ENCODE results near the gene CAB39. TPM values are rescaled to one million over a fixed set of nuclear protein-coding genes. Genes with fewer than 3 reads are reported as not detected.

Gene CAB39
- polyA plus RNA-seq, 1 donor from 2014 or later: 118 TPM

- H3K4me2 ChIP-seq (ENCODE audit: low read length): no peak overlapping the region
- no peak overlapping the region for H2AFZ ChIP-seq (ENCODE audit: low read depth, low read length)
- no peaks in the 10 kb centered on the region for H3K9me3 ChIP-seq (ENCODE audit: low read length)
- no peaks in the 10 kb centered on the region for H3K9me2 ChIP-seq (ENCODE audit: insufficient read depth, low read length)
- H3K27me3 ChIP-seq (ENCODE audit: insufficient read depth, low read depth, low read length): no peaks in the 10 kb centered on the region
- H3F3A ChIP-seq (ENCODE audit: insufficient read depth, low read length, poor library complexity, severe bottlenecking): no peaks in the 10 kb centered on the region
- no peak overlapping the region for H3K9ac ChIP-seq (ENCODE audit: low read length)
- H3K4me3 ChIP-seq (ENCODE audit: low read length): no peak overlapping the region
- no peaks in the 10 kb centered on the region for H4K20me1 ChIP-seq (ENCODE audit: insufficient read depth)
- H3K27ac ChIP-seq (ENCODE audit: low read length): no peak overlapping the region
- no peaks in the 10 kb centered on the region for H3K79me2 ChIP-seq (replicated peaks; ENCODE audit: insufficient read depth, low read length)
- peaks cover 4% of the 10 kb centered on the region for H3K36me3 ChIP-seq (ENCODE audit: insufficient read depth, low read length)
- TF ChIP-seq EZH2 (IDR thresholded peaks at IDR 0.05; ENCODE audit: borderline replicate concordance, insufficient read depth, low read length, poor library complexity, severe bottlenecking) (no peak), POLR2AphosphoS5 (IDR thresholded peaks at IDR 0.05) (no peak), MXI1 (conservative IDR thresholded peaks at IDR 0.05; ENCODE audit: poor library complexity, severe bottlenecking) (no peak)
- TF ChIP-seq, protein P1, sequence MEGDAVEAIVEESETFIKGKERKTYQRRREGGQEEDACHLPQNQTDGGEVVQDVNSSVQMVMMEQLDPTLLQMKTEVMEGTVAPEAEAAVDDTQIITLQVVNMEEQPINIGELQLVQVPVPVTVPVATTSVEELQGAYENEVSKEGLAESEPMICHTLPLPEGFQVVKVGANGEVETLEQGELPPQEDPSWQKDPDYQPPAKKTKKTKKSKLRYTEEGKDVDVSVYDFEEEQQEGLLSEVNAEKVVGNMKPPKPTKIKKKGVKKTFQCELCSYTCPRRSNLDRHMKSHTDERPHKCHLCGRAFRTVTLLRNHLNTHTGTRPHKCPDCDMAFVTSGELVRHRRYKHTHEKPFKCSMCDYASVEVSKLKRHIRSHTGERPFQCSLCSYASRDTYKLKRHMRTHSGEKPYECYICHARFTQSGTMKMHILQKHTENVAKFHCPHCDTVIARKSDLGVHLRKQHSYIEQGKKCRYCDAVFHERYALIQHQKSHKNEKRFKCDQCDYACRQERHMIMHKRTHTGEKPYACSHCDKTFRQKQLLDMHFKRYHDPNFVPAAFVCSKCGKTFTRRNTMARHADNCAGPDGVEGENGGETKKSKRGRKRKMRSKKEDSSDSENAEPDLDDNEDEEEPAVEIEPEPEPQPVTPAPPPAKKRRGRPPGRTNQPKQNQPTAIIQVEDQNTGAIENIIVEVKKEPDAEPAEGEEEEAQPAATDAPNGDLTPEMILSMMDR (IDR thresholded peaks at IDR 0.05; ENCODE audit: poor library complexity, severe bottlenecking): no peak
These were observed 83.2 kb downstream of the CAB39 start for GRCh38 chr2:230795856-230796255.

DNA sequence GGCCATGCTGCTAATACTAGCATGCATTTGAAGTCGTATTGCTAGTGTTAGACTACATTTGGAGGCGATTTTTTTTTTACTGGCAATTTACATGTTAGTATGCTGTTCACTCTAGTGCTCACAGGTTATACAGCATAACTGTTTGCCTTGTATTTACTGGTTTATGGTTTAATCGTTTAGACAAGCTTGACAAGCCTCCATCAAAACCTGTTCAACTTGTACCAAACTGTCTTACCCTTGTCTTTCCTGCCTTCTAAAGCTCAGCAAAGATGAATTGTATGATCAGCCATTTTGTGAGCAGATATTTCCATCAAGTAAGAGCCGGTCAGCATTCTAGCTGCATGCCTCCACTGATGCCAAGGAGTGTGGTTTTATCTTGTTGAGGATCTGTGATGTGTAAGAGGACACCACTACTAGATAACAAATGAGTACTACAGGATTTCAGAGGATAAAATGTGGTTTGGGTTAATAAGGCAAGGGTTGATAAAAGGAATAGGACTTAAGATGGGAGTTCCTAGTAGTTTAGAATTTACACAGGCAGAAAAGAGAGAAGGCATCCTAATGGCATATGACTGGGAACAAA, 83.7 kb downstream of the CAB39 start:
- Histone ChIP-seq H3K36me3 (ENCODE audit: insufficient read depth, low read length) (no peaks in the 10 kb centered on the region), H4K20me1 (ENCODE audit: insufficient read depth) (no peaks in the 10 kb centered on the region), H3K79me2 (replicated peaks; ENCODE audit: insufficient read depth, low read length) (no peaks in the 10 kb centered on the region), H3K27ac (ENCODE audit: low read length) (no peak overlapping the region), H3K9me3 (ENCODE audit: low read length) (no peaks in the 10 kb centered on the region), H3K9ac (ENCODE audit: low read length) (no peak overlapping the region), H3K9me2 (ENCODE audit: insufficient read depth, low read length) (no peaks in the 10 kb centered on the region), H2AFZ (ENCODE audit: low read depth, low read length) (no peak overlapping the region), H3F3A (ENCODE audit: insufficient read depth, low read length, poor library complexity, severe bottlenecking) (no peaks in the 10 kb centered on the region), H3K4me2 (ENCODE audit: low read length) (no peak overlapping the region), H3K4me3 (ENCODE audit: low read length) (no peak overlapping the region), H3K27me3 (ENCODE audit: insufficient read depth, low read depth, low read length) (no peaks in the 10 kb centered on the region)
- TF ChIP-seq SMC3 (conservative IDR thresholded peaks at IDR 0.05; ENCODE audit: poor library complexity) (no peak), MXI1 (conservative IDR thresholded peaks at IDR 0.05; ENCODE audit: poor library complexity, severe bottlenecking) (no peak), EZH2 (IDR thresholded peaks at IDR 0.05; ENCODE audit: borderline replicate concordance, insufficient read depth, low read length, poor library complexity, severe bottlenecking) (no peak), TAF1 (IDR thresholded peaks at IDR 0.05; ENCODE audit: low read depth) (no peak), POLR2AphosphoS5 (IDR thresholded peaks at IDR 0.05) (no peak), RAD21 (conservative IDR thresholded peaks at IDR 0.05) (no peak), EP300 (conservative IDR thresholded peaks at IDR 0.05; ENCODE audit: poor library complexity, severe bottlenecking) (no peak)
- TF ChIP-seq, protein P2, sequence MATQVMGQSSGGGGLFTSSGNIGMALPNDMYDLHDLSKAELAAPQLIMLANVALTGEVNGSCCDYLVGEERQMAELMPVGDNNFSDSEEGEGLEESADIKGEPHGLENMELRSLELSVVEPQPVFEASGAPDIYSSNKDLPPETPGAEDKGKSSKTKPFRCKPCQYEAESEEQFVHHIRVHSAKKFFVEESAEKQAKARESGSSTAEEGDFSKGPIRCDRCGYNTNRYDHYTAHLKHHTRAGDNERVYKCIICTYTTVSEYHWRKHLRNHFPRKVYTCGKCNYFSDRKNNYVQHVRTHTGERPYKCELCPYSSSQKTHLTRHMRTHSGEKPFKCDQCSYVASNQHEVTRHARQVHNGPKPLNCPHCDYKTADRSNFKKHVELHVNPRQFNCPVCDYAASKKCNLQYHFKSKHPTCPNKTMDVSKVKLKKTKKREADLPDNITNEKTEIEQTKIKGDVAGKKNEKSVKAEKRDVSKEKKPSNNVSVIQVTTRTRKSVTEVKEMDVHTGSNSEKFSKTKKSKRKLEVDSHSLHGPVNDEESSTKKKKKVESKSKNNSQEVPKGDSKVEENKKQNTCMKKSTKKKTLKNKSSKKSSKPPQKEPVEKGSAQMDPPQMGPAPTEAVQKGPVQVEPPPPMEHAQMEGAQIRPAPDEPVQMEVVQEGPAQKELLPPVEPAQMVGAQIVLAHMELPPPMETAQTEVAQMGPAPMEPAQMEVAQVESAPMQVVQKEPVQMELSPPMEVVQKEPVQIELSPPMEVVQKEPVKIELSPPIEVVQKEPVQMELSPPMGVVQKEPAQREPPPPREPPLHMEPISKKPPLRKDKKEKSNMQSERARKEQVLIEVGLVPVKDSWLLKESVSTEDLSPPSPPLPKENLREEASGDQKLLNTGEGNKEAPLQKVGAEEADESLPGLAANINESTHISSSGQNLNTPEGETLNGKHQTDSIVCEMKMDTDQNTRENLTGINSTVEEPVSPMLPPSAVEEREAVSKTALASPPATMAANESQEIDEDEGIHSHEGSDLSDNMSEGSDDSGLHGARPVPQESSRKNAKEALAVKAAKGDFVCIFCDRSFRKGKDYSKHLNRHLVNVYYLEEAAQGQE (IDR thresholded peaks at IDR 0.05; ENCODE audit: borderline replicate concordance): no peak
- TF ChIP-seq, protein P1 (IDR thresholded peaks at IDR 0.05; ENCODE audit: poor library complexity, severe bottlenecking): no peak

Data from neural cell (in vitro differentiated cells).